ENCODE data around the gene BMPR2.
"Not testable (repeated sequence)": the region's sequence is repeated elsewhere in the genome, so short reads cannot be mapped to it uniquely, and the experiment has no call there.

Gene BMPR2

GRCh38 chr2:202382684-202383083, 6.6 kb downstream of the BMPR2 start:
- no peak for DNase-seq (ENCODE audit: low read depth)

GRCh38 chr2:202386495-202386894, 10.4 kb downstream of the BMPR2 start:
- DNase-seq (ENCODE audit: low read depth) = not testable (repeated sequence)

GRCh38 chr2:202387608-202388342, 11.6 kb downstream of the BMPR2 start:
- no peak for DNase-seq (ENCODE audit: low read depth)

GRCh38 chr2:202400941-202401340, 24.8 kb downstream of the BMPR2 start:
- DNase-seq (ENCODE audit: low read depth) = no peak

- no peak for DNase-seq (ENCODE audit: low read depth)
Measured at GRCh38 chr2:202405798-202406197, 29.7 kb downstream of the BMPR2 start.

- no peak for DNase-seq (ENCODE audit: low read depth)
Measured at GRCh38 chr2:202406445-202406978, 30.4 kb downstream of the BMPR2 start.

GRCh38 chr2:202408546-202409140, 32.5 kb downstream of the BMPR2 start:
- DNase-seq (ENCODE audit: low read depth) = no peak

- no peak for DNase-seq (ENCODE audit: low read depth)
Measured at GRCh38 chr2:202410092-202410491, 34.0 kb downstream of the BMPR2 start.

GRCh38 chr2:202411097-202411496, 35.0 kb downstream of the BMPR2 start:
- no peak for DNase-seq (ENCODE audit: low read depth)

GRCh38 chr2:202418027-202418426, 41.9 kb downstream of the BMPR2 start:
- DNase-seq (ENCODE audit: low read depth) = no peak

GRCh38 chr2:202418511-202418910, 42.4 kb downstream of the BMPR2 start:
- no peak for DNase-seq (ENCODE audit: low read depth)

GRCh38 chr2:202423139-202423538, 47.0 kb downstream of the BMPR2 start:
- DNase-seq (ENCODE audit: low read depth) = no peak

GRCh38 chr2:202425036-202425435, 48.9 kb downstream of the BMPR2 start:
- no peak for DNase-seq (ENCODE audit: low read depth)

GRCh38 chr2:202426751-202427150, 50.6 kb downstream of the BMPR2 start:
- no peak for DNase-seq (ENCODE audit: low read depth)

- DNase-seq (ENCODE audit: low read depth) = peak; percentile 98
Measured at GRCh38 chr2:202429164-202429980, 53.2 kb downstream of the BMPR2 start.

- no peak for DNase-seq (ENCODE audit: low read depth)
Measured at GRCh38 chr2:202432776-202433175, 56.6 kb downstream of the BMPR2 start.

- no peak for DNase-seq (ENCODE audit: low read depth)
Measured at GRCh38 chr2:202434472-202434871, 58.3 kb downstream of the BMPR2 start.

- no peak for DNase-seq (ENCODE audit: low read depth)
Measured at GRCh38 chr2:202436626-202437025, 60.5 kb downstream of the BMPR2 start.

- DNase-seq (ENCODE audit: low read depth) = not testable (repeated sequence)
Measured at GRCh38 chr2:202440117-202440516, 64.0 kb downstream of the BMPR2 start.

- peak; percentile 45 for DNase-seq (ENCODE audit: low read depth)
Measured at GRCh38 chr2:202442882-202443281, 66.8 kb downstream of the BMPR2 start.

GRCh38 chr2:202444000-202444399, 67.9 kb downstream of the BMPR2 start:
- DNase-seq (ENCODE audit: low read depth) = no peak

GRCh38 chr2:202449344-202449743, 73.2 kb downstream of the BMPR2 start:
- DNase-seq (ENCODE audit: low read depth) = no peak

- peak; percentile 86 for DNase-seq (ENCODE audit: low read depth)
Measured at GRCh38 chr2:202450785-202451184, 74.7 kb downstream of the BMPR2 start.

Data from amniotic epithelial cell (primary cell).